HepG2 (cell line): ENCODE data around the gene TMEM182. TPM values are rescaled to one million over a fixed set of nuclear protein-coding genes. Genes with fewer than 3 reads are reported as not detected.

Experiments used
- ATF4 ChIP-seq, 2 experiments: fragments of 450-650 bp in 1 of 2; sonication (generic) in 1 of 2; formaldehyde crosslinking; IDR thresholded peaks; 2 replicates each; pipeline versions ENCODE4 v1.5.0 to v1.8.0; 2020 to 2022; ENCODE audit warnings: mild to moderate bottlenecking in 1 of 2, missing genetic modification reagents in 1 of 2
- CHCHD3 ChIP-seq: sonication (generic); formaldehyde crosslinking; IDR thresholded peaks from 2 replicates; pipeline ENCODE4 v1.8.0; 2022; ENCODE audit warnings: mild to moderate bottlenecking, missing genetic modification reagents, moderate library complexity
- CREB3 ChIP-seq: sonication (generic); formaldehyde crosslinking; IDR thresholded peaks from 2 replicates; pipeline ENCODE4 v1.5.0; 2020; ENCODE audit warnings: missing genetic modification reagents
- DDIT3 ChIP-seq: sonication (generic); formaldehyde crosslinking; IDR thresholded peaks from 2 replicates; pipeline ENCODE4 v1.4.0; 2020; ENCODE audit warnings: mild to moderate bottlenecking, missing genetic modification reagents
- EZH2 ChIP-seq: conservative IDR thresholded peaks from 2 replicates; pipeline ENCODE4 v1.6.1; 2012; ENCODE audit warnings: mild to moderate bottlenecking, low read depth, low read length, moderate library complexity
- GABPA ChIP-seq, 2 experiments: IDR thresholded peaks; 2 replicates each; pipeline ENCODE4 v1.6.1; 2011 to 2016; ENCODE audit warnings: low read depth in 2 of 2, low read length in 1 of 2, missing biosample characterization in 1 of 2, missing genetic modification characterization in 1 of 2
- HNRNPK ChIP-seq: fragments of 200-400 bp; formaldehyde crosslinking; IDR thresholded peaks from 2 replicates; pipeline ENCODE4 v1.6.1; 2018; ENCODE audit warnings: low read length, low read depth, moderate library complexity, mild to moderate bottlenecking; ENCODE audit not compliant: poor library complexity, severe bottlenecking
- MEIS1 ChIP-seq: sonication (generic); formaldehyde crosslinking; IDR thresholded peaks from 2 replicates; pipeline ENCODE4 v1.9.0; 2021; ENCODE audit warnings: mild to moderate bottlenecking, missing genetic modification reagents, moderate library complexity, borderline replicate concordance
- PAX8 ChIP-seq: sonication (generic); formaldehyde crosslinking; IDR thresholded peaks from 2 replicates; pipeline ENCODE4 v1.8.0; 2022; ENCODE audit warnings: mild to moderate bottlenecking, missing genetic modification reagents, borderline replicate concordance
- PITX1 ChIP-seq: sonication (generic); formaldehyde crosslinking; IDR thresholded peaks from 2 replicates; pipeline ENCODE4 v1.5.1; 2020; ENCODE audit warnings: mild to moderate bottlenecking, missing genetic modification reagents
- RNF2 ChIP-seq: fragments of 450-650 bp; conservative IDR thresholded peaks from 2 replicates; pipeline ENCODE4 v1.6.1; 2016; ENCODE audit warnings: low read depth
- SMAD1 ChIP-seq: sonication (generic); formaldehyde crosslinking; IDR thresholded peaks from 2 replicates; pipeline ENCODE4 v1.4.0; 2020; ENCODE audit warnings: missing genetic modification reagents, low read depth, mild to moderate bottlenecking, borderline replicate concordance
- SNAI1 ChIP-seq: sonication (generic); formaldehyde crosslinking; IDR thresholded peaks from 2 replicates; pipeline ENCODE4 v1.5.0; 2020; ENCODE audit warnings: mild to moderate bottlenecking, missing genetic modification reagents, borderline replicate concordance
- ZBTB20 ChIP-seq: sonication (generic); formaldehyde crosslinking; IDR thresholded peaks from 2 replicates; pipeline ENCODE4 v1.8.1; 2023; ENCODE audit warnings: missing genetic modification reagents, low read depth, mild to moderate bottlenecking, borderline replicate concordance
- ZBTB42 ChIP-seq: sonication (generic); formaldehyde crosslinking; IDR thresholded peaks from 2 replicates; pipeline ENCODE4 v1.5.0; 2020; ENCODE audit warnings: mild to moderate bottlenecking, missing genetic modification reagents
- ZFP37 ChIP-seq: sonication (generic); formaldehyde crosslinking; IDR thresholded peaks from 2 replicates; pipeline ENCODE4 v1.4.0; 2020; ENCODE audit warnings: missing genetic modification reagents, borderline replicate concordance
- ZFY ChIP-seq: sonication (generic); formaldehyde crosslinking; IDR thresholded peaks from 2 replicates; pipeline ENCODE4 v1.4.0; 2020; ENCODE audit warnings: missing genetic modification reagents
- ZNF136 ChIP-seq: sonication (generic); formaldehyde crosslinking; IDR thresholded peaks from 2 replicates; pipeline ENCODE4 v1.8.1; 2022; ENCODE audit warnings: low read depth, mild to moderate bottlenecking, moderate library complexity, missing genetic modification reagents
- ZNF253 ChIP-seq: sonication (generic); formaldehyde crosslinking; IDR thresholded peaks from 2 replicates; pipeline ENCODE4 v1.8.0; 2022; ENCODE audit warnings: mild to moderate bottlenecking, missing genetic modification reagents, borderline replicate concordance
- ZNF710 ChIP-seq: sonication (generic); formaldehyde crosslinking; IDR thresholded peaks from 2 replicates; pipeline ENCODE4 v1.5.0; 2020; ENCODE audit warnings: mild to moderate bottlenecking, missing genetic modification reagents, borderline replicate concordance
- polyA plus RNA-seq, 8 experiments: library from polyadenylated mRNA; depleted of rRNA in 3 of 8; stranded (reverse) in 7 of 8; unstranded in 1 of 8; fragments of >200 nt; fragmentation: Illumina TruSeq in 4 of 8; extraction: Trizol in 4 of 8; gene quantifications; 2 replicates each; pipeline versions ENCODE4 v1.2.1 to v1.2.3, GENCODE V29; 2011 to 2016; ENCODE audit warnings: low read depth in 4 of 8, missing spikeins in 1 of 8, mixed read lengths in 1 of 8; ENCODE audit not compliant: insufficient read depth in 1 of 8
- total RNA-seq, 5 experiments: library from RNA; depleted of rRNA; stranded (reverse); fragments of >200 nt; fragmentation: Illumina TruSeq; extraction: Trizol; gene quantifications; 2 replicates each; pipeline ENCODE4 v1.2.3, GENCODE V29; 2016; ENCODE audit warnings: low read depth in 1 of 5
- TF ChIP-seq, protein P1 (sequence below): sonication (generic); formaldehyde crosslinking; IDR thresholded peaks from 2 replicates; pipeline ENCODE4 v1.4.0; 2020; ENCODE audit warnings: mild to moderate bottlenecking, missing genetic modification reagents
- TF ChIP-seq, protein P2 (sequence below): fragments of 450-650 bp; IDR thresholded peaks from 2 replicates; pipeline ENCODE4 v1.6.1; 2017; ENCODE audit warnings: mild to moderate bottlenecking

Gene TMEM182
- total and polyA plus RNA-seq, 2 of the 13 experiments (the other 11 are each of a cell fraction or from before 2014, with no cell fraction given): 8.7 to 8.9 TPM

- TF ChIP-seq MEIS1 (CRISPR knock-in tag) (peak; percentile 92), ZFP37 (CRISPR knock-in tag) (no peak), CHCHD3 (CRISPR knock-in tag) (no peak), ZNF253 (CRISPR knock-in tag) (no peak), SNAI1 (CRISPR knock-in tag) (no peak), RNF2 (no peak), ZBTB42 (CRISPR knock-in tag) (no peak), PAX8 (CRISPR knock-in tag) (no peak), ZBTB20 (CRISPR knock-in tag) (no peak), ZNF136 (peak; percentile 73; the same call in 1 of the 2 replicates), ZNF710 (CRISPR knock-in tag) (peak; percentile 95; the same call in 1 of the 2 replicates), CREB3 (CRISPR knock-in tag) (no peak), DDIT3 (CRISPR knock-in tag) (no peak), PITX1 (peak; percentile 76), ZFY (CRISPR knock-in tag) (peak; percentile 49; the same call in 1 of the 2 replicates), SMAD1 (CRISPR knock-in tag) (no peak), EZH2 (no peak), GABPA (IDR thresholded peaks at IDR 0.05; ENCODE audit: low read depth, low read length) (no peak), GABPA (CRISPR knock-in tag; IDR thresholded peaks at IDR 0.05; ENCODE audit: low read depth) (peak; percentile 47; the same call in 1 of the 2 replicates), ATF4 (CRISPR knock-in tag; IDR thresholded peaks at IDR 0.05) (peak in 1 of 2 experiments; percentile 52; a peak in 1 of 4 replicates), HNRNPK (no peak)
- TF ChIP-seq, protein P1, sequence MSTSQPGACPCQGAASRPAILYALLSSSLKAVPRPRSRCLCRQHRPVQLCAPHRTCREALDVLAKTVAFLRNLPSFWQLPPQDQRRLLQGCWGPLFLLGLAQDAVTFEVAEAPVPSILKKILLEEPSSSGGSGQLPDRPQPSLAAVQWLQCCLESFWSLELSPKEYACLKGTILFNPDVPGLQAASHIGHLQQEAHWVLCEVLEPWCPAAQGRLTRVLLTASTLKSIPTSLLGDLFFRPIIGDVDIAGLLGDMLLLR (CRISPR knock-in tag): no peak
- TF ChIP-seq, protein P2, sequence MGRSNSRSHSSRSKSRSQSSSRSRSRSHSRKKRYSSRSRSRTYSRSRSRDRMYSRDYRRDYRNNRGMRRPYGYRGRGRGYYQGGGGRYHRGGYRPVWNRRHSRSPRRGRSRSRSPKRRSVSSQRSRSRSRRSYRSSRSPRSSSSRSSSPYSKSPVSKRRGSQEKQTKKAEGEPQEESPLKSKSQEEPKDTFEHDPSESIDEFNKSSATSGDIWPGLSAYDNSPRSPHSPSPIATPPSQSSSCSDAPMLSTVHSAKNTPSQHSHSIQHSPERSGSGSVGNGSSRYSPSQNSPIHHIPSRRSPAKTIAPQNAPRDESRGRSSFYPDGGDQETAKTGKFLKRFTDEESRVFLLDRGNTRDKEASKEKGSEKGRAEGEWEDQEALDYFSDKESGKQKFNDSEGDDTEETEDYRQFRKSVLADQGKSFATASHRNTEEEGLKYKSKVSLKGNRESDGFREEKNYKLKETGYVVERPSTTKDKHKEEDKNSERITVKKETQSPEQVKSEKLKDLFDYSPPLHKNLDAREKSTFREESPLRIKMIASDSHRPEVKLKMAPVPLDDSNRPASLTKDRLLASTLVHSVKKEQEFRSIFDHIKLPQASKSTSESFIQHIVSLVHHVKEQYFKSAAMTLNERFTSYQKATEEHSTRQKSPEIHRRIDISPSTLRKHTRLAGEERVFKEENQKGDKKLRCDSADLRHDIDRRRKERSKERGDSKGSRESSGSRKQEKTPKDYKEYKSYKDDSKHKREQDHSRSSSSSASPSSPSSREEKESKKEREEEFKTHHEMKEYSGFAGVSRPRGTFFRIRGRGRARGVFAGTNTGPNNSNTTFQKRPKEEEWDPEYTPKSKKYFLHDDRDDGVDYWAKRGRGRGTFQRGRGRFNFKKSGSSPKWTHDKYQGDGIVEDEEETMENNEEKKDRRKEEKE: no peak
These were observed 37.8 kb upstream of the TMEM182 start (continued) for GRCh38 chr2:102724016-102724490.
